Osteocyte (in vitro differentiated cells): ENCODE data around the gene CTCF. TPM values are rescaled to one million over a fixed set of nuclear protein-coding genes. Genes with fewer than 3 reads are reported as not detected.

Experiments used
- DNase-seq: peaks from one replicate; pipeline ENCODE4 v3.0.0; 2021; ENCODE audit warnings: mixed read lengths; ENCODE audit not compliant: unreplicated experiment; ENCODE audit errors: extremely low spot score
- H3K27ac Mint-ChIP-seq: one replicate; pipeline ENCODE4 v1.8.0; 2021; ENCODE audit warnings: mild to moderate bottlenecking, mixed read lengths; ENCODE audit not compliant: unreplicated experiment
- H3K27me3 Mint-ChIP-seq: one replicate; pipeline ENCODE4 v1.8.0; 2021; ENCODE audit warnings: mixed read lengths; ENCODE audit not compliant: unreplicated experiment
- H3K36me3 Mint-ChIP-seq: one replicate; pipeline ENCODE4 v1.8.0; 2021; ENCODE audit warnings: mixed read lengths; ENCODE audit not compliant: unreplicated experiment
- H3K4me1 Mint-ChIP-seq: one replicate; pipeline ENCODE4 v1.8.0; 2021; ENCODE audit warnings: mixed read lengths; ENCODE audit not compliant: unreplicated experiment
- H3K4me3 Mint-ChIP-seq: one replicate; pipeline ENCODE4 v1.8.0; 2021; ENCODE audit warnings: mild to moderate bottlenecking, moderate library complexity, mixed read lengths; ENCODE audit not compliant: unreplicated experiment
- H3K9me3 Mint-ChIP-seq: one replicate; pipeline ENCODE4 v1.8.0; 2021; ENCODE audit warnings: mixed read lengths; ENCODE audit not compliant: unreplicated experiment
- total RNA-seq: library from RNA; stranded (reverse); gene quantifications from 2 replicates; pipeline ENCODE4 v1.2.1, GENCODE V29; 2021
- TF ChIP-seq, protein P1 (sequence below): fragments of 200-600 bp; sonication (generic); IDR thresholded peaks from 2 replicates; pipeline ENCODE4 v1.5.0; 2021; ENCODE audit warnings: antibody characterized with exemption, mild to moderate bottlenecking, moderate library complexity

The CTCF gene
- total RNA-seq, 1 donor from 2014 or later: 43.2 TPM

DNA sequence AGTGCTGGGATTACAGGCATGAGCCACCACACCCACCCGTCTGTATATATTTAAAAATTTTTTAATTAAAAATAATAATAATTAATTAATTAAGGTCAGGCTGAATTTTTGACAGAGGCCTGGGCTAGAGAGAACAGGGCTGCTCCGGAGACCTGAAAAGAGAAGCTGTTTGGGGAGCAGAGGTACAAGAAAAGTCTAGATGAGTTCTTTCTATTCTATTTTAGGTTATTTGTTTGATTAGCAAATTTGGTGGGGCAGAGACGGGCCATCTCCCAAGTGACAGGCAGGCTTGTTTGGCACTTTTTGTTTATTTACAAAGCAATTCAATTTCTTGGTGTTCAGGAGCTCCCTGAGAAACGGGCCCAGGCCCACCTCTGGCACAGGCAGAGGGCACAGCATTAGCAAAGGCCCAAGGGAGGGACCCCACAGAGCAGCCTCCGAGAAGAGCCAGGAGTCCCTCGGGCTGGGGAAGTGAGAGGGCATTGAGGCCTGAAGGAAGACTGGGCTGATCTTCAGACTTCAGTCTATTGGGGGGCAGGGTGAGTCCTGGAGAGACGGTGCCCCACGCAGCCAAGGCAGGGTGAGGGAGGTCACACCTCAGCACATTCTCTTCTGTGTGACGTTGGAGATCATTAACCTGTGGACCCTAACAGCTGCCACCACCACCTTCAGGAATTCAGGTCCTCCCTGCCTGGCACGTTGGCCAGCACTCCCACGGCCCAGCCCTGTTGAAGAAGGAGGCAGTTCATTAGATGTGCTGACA is 44.5 kb upstream of the CTCF start:
- H3K27me3 Mint-ChIP-seq: no peaks in the 10 kb centered on the region
- no peaks in the 10 kb centered on the region for H3K9me3 Mint-ChIP-seq
- no peak overlapping the region for H3K27ac Mint-ChIP-seq
- DNase-seq: no peak
- H3K4me3 Mint-ChIP-seq: no peak overlapping the region
- H3K36me3 Mint-ChIP-seq: no peaks in the 10 kb centered on the region
- TF ChIP-seq, protein P1, sequence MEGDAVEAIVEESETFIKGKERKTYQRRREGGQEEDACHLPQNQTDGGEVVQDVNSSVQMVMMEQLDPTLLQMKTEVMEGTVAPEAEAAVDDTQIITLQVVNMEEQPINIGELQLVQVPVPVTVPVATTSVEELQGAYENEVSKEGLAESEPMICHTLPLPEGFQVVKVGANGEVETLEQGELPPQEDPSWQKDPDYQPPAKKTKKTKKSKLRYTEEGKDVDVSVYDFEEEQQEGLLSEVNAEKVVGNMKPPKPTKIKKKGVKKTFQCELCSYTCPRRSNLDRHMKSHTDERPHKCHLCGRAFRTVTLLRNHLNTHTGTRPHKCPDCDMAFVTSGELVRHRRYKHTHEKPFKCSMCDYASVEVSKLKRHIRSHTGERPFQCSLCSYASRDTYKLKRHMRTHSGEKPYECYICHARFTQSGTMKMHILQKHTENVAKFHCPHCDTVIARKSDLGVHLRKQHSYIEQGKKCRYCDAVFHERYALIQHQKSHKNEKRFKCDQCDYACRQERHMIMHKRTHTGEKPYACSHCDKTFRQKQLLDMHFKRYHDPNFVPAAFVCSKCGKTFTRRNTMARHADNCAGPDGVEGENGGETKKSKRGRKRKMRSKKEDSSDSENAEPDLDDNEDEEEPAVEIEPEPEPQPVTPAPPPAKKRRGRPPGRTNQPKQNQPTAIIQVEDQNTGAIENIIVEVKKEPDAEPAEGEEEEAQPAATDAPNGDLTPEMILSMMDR: no peak
- peaks cover 24% of the 10 kb centered on the region for H3K4me1 Mint-ChIP-seq

DNA sequence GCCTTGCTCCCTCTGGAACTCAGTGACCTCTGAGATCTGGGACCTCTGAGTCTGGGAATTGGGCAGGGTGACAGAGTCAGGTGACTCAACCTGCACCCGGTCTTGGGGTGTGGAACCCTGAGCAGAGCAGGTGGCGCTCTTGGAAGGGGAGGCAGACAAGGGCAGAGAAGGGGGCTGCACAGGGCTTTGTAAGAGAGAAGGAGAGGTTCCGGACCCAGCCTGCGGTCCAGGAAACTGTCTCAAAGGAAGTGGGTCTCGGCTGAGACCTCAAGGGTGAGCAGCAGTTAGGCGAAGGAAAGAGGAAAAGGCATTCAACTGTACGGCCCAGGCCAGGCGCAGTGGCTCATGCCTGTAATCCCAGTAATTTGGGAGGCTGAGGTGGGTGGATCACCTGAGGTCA is 43.6 kb upstream of the CTCF start:
- H3K9me3 Mint-ChIP-seq: no peaks in the 10 kb centered on the region
- TF ChIP-seq, protein P1: no peak
- no peak overlapping the region for H3K27ac Mint-ChIP-seq
- H3K4me3 Mint-ChIP-seq: no peak overlapping the region
- H3K4me1 Mint-ChIP-seq: peaks cover 24% of the 10 kb centered on the region
- no peak for DNase-seq
- no peaks in the 10 kb centered on the region for H3K36me3 Mint-ChIP-seq
- H3K27me3 Mint-ChIP-seq: no peaks in the 10 kb centered on the region

DNA sequence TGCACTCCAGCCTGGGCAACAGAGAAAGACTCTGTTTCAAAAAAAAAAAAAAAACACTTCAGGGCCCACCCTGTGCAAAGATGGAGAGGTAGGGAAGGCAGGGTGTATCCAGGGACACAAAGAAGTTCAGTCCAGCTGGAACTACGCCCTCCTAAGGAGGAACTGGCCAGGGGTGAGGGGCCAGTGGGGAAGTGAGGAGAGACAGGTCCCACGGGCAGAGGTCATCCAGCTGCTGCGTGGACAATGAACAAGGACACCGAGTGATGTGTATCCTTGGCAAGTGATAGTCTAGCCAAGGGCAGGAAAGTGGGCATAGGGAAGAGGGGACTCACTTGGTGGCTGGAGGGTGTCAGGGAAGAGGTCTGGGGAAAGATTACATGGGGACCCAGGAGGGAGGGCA is 43.1 kb upstream of the CTCF start:
- TF ChIP-seq, protein P1: no peak

DNA sequence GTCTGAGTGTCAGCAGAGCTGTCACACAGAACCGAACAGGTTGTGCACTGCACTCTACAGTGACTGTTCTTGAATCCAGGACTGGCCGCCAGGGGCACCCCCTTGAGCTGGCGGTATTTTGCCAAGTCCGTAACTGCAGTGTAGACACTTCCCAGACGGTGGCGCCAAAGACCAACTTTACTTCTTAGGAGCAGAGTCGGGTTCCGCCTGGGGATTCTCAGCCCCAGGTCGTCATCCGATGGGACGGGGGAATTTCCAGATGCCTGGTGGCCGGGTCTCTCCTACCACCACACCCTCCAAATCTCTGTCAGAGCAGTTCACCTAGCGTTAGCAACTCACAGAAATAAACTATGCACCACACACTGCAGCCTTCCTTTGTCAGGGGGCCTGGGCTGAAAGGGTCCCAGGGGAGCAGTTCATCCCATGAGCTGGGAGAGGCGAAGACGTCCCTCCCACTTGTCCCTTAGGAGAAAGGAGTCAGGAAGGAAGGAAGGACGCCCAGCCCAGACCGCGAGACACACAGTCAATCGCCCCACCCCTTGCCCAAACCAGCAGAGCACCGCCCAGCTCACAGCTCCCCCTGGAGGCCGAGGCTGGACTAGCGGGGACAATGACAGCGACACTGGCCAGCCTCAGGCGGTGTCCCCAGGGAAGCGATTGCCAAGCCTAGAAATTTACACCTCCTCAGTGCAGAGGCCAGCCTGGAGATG is 41.1 kb upstream of the CTCF start:
- Mint-ChIP-seq H3K4me3 (peak overlapping the region; percentile 87), H3K9me3 (no peaks in the 10 kb centered on the region), H3K27me3 (no peaks in the 10 kb centered on the region), H3K4me1 (peaks cover 19% of the 10 kb centered on the region), H3K27ac (peak overlapping the region; percentile 99), H3K36me3 (no peaks in the 10 kb centered on the region)
- peak; percentile 98 for DNase-seq
- TF ChIP-seq, protein P1: peak; percentile 69

More for the DNA sequence above, 43.1 kb upstream of the CTCF start:
- no peak for DNase-seq
- Mint-ChIP-seq H3K9me3 (no peaks in the 10 kb centered on the region), H3K4me3 (no peak overlapping the region), H3K27me3 (no peaks in the 10 kb centered on the region), H3K27ac (no peak overlapping the region), H3K4me1 (peaks cover 24% of the 10 kb centered on the region), H3K36me3 (no peaks in the 10 kb centered on the region)

DNA sequence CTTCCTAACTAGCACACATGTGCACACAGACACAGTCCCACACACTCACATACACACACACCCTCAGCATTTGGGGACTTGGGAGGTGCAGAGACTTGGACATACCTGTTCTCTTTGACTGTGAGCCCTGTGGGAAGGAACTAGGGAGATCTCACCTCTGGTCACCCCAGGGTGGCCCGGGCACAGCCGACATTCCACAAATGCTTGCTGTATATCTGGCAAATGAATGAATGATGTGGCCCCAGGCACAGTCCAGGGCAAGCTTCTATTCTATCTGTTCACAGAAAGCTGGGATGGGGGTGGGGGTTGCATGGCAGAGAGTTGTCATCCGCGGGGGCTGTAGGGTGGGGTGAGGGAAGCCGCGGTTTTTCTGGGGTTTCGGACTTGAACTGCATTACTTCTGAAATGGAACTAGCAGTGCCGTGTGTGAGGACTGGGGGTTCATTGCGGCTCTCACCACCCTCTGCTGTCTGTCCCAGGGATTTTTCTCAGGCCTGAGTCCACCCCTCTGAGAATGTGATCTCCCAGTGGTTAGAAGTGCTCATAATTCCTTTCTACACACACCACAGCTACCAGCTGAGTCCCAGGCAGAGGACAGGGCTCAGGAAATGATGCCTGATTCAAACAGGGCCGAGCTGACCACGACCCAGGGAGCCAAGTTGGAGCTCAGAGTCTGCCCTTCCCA is 37.0 kb upstream of the CTCF start:
- Mint-ChIP-seq H3K4me1 (peaks cover 18% of the 10 kb centered on the region), H3K36me3 (no peaks in the 10 kb centered on the region), H3K27me3 (no peaks in the 10 kb centered on the region), H3K27ac (no peak overlapping the region), H3K9me3 (no peaks in the 10 kb centered on the region), H3K4me3 (no peak overlapping the region)
- no peak for DNase-seq
- TF ChIP-seq, protein P1: no peak
